ENCODE data around the gene ITGB3BP. TPM values are rescaled to one million over a fixed set of nuclear protein-coding genes. Genes with fewer than 3 reads are reported as not detected.

The ITGB3BP gene
- total and polyA plus RNA-seq, 2 of the 4 experiments (the other 2 are of a cell fraction) = 8.1 to 11.9 TPM

DNA sequence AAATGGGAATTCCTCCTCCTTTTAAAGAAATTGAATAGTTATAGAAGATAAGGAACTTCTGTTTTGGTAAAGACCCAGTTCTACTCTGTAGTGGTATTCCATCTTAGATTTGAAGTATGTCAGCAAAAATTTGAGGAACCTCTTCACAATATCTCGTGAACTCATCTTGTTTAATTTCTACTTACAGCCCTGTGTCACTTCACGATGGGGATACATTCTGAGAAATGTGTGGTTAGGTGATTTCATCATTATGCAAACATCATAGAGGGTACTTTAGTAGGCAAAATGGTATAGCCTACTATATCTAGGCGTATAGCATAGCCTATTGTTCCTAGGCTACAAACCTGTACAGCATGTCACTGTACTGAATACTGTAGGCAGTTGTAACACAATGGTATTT lies 119.6 kb downstream of the ITGB3BP start:
- Histone ChIP-seq H2BK20ac (ENCODE audit: low read depth, low read length) (no peak overlapping the region), H3K4me2 (ENCODE audit: low read depth, low read length) (no peak overlapping the region), H3K18ac (ENCODE audit: low read depth, low read length) (no peak overlapping the region), H3K4ac (ENCODE audit: low read depth, low read length) (no peak overlapping the region), H3K9me3 (ENCODE audit: control insufficient read depth, insufficient read depth, low read length) (no peaks in the 10 kb centered on the region), H2BK120ac (ENCODE audit: low read depth, low read length) (no peak overlapping the region), H4K20me1 (ENCODE audit: insufficient read depth, low read length) (no peaks in the 10 kb centered on the region), H3K14ac (replicated peaks; ENCODE audit: low read depth, low read length) (no peak overlapping the region), H4K91ac (ENCODE audit: insufficient read depth, low read depth, low read length) (no peak overlapping the region), H3K56ac (ENCODE audit: extremely low read depth, insufficient read depth, low read length) (no peak overlapping the region), H2BK5ac (ENCODE audit: low read depth, low read length, poor library complexity, severe bottlenecking) (no peak overlapping the region), H2AK9ac (replicated peaks; ENCODE audit: low read depth, low read length, poor library complexity) (no peak overlapping the region), H2AK5ac (ENCODE audit: low read depth, low read length) (no peak overlapping the region), H3K27ac (ENCODE audit: insufficient read depth, low read length) (no peak overlapping the region), H3K36me3 (ENCODE audit: control insufficient read depth, insufficient read depth, low read length) (0 out of 2 replicates have a peak, but pooled peaks cover 2% of the 10 kb centered on the region), H4K8ac (ENCODE audit: low read depth in 2 of 2, low read length in 2 of 2) (no peak overlapping the region), H3K4me1 (ENCODE audit: control insufficient read depth, insufficient read depth, low read length) (no peaks in the 10 kb centered on the region), H3K79me1 (ENCODE audit: low read depth in 1 of 2, low read length in 2 of 2) (no peaks in the 10 kb centered on the region), H2BK15ac (ENCODE audit: low read depth, low read length) (no peak overlapping the region), H3K4me3 (ENCODE audit: insufficient read depth, low read depth, low read length) (no peak overlapping the region), H3K9ac (ENCODE audit: low read depth, low read length) (no peak overlapping the region), H2AFZ (replicated peaks; ENCODE audit: low read length, poor library complexity) (no peak overlapping the region), H3K9me1 (ENCODE audit: insufficient read depth, low read length) (no peaks in the 10 kb centered on the region), H4K5ac (ENCODE audit: low read depth, low read length) (no peak overlapping the region), H3K27me3 (ENCODE audit: control insufficient read depth, insufficient read depth, low read length) (no peaks in the 10 kb centered on the region), H3K23ac (ENCODE audit: low read depth, low read length) (no peak overlapping the region)
- dilution Hi-C loops (cut with HindIII; ENCODE audit: low sequenced_read_pairs, unreplicated experiment) = no loop called here
- DNase-seq (no peak), ATAC-seq (ENCODE audit: low read depth) (no peak)
- no CpG with 5 or more reads among the region's 3 CpGs for WGBS, 2 experiments (ENCODE audit: extremely low coverage in 2 of 2, insufficient read length in 1 of 2)
- in situ Hi-C loops (cut with MboI; ENCODE audit: low sequenced_read_pairs) = no loop called here
- ChIA-PET CTCF (no interaction called here), POLR2A (ENCODE audit: unreplicated experiment) (no interaction called here)
- TF ChIP-seq BHLHE40 (IDR thresholded peaks at IDR 0.05; ENCODE audit: low read depth, low read length) (no peak), MAFK (IDR thresholded peaks at IDR 0.05; ENCODE audit: low read depth, low read length) (0 out of 2 replicates have a peak, but pooled peaks have one; percentile 23)
- no TSS peak for BruUV-seq (replicated peaks)
- intact Hi-C loops (cut with micrococcal nuclease) = no loop called here
